Activated CD8-positive, alpha-beta memory T cell treated with anti-CD3 and anti-CD28 coated beads for 36 hours (primary cell): ENCODE data around the gene SMPD2. TPM values are rescaled to one million over a fixed set of nuclear protein-coding genes. Genes with fewer than 3 reads are reported as not detected.

Experiments used
- CTCF ChIA-PET: fragments of 350-600 bp; sonication (Branson Sonifier 250); formaldehyde crosslinking; loops from one replicate; lab custom pipeline; 2021; ENCODE audit warnings: antibody characterized with exemption; lab: Charles Lee
- POLR2A ChIA-PET: fragments of 350-600 bp; sonication (Branson Sonifier 250); formaldehyde crosslinking; loops from one replicate; lab custom pipeline; 2021; ENCODE audit warnings: antibody characterized with exemption; lab: Charles Lee
- total RNA-seq, 2 experiments: library from RNA; stranded (reverse); gene quantifications; one replicate each; pipeline ENCODE4 v1.2.3, GENCODE V29; 2021

Gene SMPD2
- total RNA-seq, 2 experiments from 2014 or later = 12.3 to 14.9 TPM

DNA sequence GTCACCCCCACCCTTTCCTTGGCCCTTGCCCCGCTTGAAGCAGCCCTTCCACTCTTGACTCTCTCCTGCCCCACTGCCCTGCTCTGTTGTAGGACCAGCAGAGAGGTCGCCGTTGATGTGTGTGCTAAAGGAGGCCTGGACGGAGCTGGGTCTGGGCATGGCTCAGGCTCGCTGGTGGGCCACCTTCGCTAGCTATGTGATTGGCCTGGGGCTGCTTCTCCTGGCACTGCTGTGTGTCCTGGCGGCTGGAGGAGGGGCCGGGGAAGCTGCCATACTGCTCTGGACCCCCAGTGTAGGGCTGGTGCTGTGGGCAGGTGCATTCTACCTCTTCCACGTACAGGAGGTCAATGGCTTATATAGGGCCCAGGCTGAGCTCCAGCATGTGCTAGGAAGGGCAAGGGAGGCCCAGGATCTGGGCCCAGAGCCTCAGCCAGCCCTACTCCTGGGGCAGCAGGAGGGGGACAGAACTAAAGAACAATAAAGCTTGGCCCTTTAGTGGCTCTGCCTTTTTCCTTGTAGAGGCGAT is 3.0 kb downstream of the SMPD2 start:
- ChIA-PET POLR2A (interaction anchor here (1.2 kb wide), 1 partner anchor 11 kb away, joined by 4 read pairs; no protein-coding TSS in a partner anchor), CTCF (interaction anchor here (1.5 kb wide), 1 partner anchor 10 kb away, joined by 6 read pairs; no protein-coding TSS in a partner anchor)

DNA sequence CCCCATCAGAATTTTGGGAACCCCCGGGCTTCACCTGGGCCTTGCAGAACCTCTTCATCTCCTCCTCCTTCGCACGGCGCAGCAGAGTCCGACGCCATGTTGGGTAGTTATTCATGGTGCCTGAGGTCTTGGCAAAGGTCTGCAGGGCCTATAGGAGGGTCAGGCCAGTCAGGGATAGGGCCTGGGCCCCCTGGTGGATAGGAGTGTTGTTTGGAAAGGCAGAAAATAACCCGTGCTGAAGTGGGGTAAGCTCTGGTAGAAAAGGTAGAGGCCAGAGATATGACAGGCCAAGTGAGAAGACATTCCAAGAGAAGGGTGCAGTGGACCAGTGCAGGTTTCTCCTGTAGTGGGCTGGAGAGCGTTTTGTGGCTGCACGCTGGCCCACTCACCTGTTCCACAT is 4.9 kb downstream of the SMPD2 start:
- ChIA-PET POLR2A (no interaction called here), CTCF (interaction anchor here (0.9 kb wide), 1 partner anchor 24 kb away, joined by 6 read pairs; no protein-coding TSS in a partner anchor)

DNA sequence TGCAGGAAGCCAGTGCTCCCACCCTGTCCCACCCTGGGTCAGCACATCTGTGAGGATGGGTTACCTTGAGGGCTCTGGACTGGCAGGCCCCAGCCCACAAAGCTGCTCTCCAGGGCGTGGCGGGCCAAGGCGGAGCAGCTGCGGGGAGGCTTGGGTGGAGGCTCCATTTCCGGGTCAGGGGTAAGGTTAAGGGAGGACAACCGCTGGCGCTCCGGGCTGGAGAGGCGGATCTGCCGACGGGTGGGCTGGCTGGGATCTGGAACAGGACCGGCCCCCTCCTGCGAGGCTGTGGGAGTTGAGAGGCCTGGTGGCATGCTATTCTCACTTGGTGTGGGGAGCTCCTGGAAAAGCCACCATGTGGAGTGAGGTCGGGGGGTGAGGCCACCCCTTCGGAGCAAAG is 5.5 kb downstream of the SMPD2 start:
- POLR2A ChIA-PET = no interaction called here
- CTCF ChIA-PET = no interaction called here

GRCh38 chr6:109446541-109446940 is 6.0 kb downstream of the SMPD2 start:
- CTCF ChIA-PET = no interaction called here
- POLR2A ChIA-PET = no interaction called here

GRCh38 chr6:109447087-109447486 is 6.6 kb downstream of the SMPD2 start:
- ChIA-PET CTCF (no interaction called here), POLR2A (interaction anchor here (0.6 kb wide), 1 partner anchor 661 kb away, joined by 3 read pairs; no protein-coding TSS in a partner anchor)

DNA sequence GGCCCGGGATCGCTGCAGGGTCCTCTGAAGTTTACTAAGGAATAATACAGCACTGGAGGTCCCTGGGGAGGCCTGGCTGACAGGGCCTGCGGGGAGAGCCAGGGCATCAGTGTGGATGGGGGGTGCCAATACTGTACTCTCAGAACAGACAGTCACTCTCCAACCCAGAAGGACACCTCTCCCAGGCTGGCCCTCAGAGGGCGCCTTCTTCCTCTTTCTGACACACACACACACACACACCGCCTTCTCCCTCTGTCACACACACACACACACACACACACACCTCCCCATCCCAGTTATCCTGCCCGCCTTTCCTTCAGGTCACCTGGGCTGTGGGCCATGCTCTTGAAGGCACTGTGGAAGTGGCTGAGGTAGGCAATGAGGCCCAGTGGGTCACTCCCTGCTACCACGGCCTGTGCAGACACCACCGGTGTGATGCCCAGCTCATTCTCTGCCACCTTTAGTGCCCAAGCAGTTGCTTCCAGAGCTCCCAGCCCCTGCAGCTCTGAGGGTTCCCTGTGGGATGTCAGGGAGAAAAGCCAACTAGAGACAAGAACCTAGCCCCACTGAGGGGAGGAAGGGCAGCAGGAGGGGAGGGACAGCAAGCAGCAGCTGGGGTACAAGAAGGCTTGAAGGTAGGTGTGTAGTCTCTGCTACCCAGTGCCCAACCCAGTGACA is 7.5 kb downstream of the SMPD2 start:
- ChIA-PET POLR2A (no interaction called here), CTCF (interaction anchor here (0.5 kb wide), 1 partner anchor 1396 kb away, joined by 3 read pairs; no protein-coding TSS in a partner anchor)

GRCh38 chr6:109448615-109449014 is 8.1 kb downstream of the SMPD2 start:
- ChIA-PET POLR2A (no interaction called here), CTCF (no interaction called here)

GRCh38 chr6:109449064-109449794 is 8.7 kb downstream of the SMPD2 start:
- POLR2A ChIA-PET = interaction anchor here (1.0 kb wide), 1 partner anchor 9 kb away, joined by 3 read pairs; the partner anchor contains the start of genes PPIL6 and SMPD2
- CTCF ChIA-PET = interaction anchor here (1.2 kb wide), 1 partner anchor 8 kb away, joined by 4 read pairs; the partner anchor contains the start of genes PPIL6 and SMPD2

DNA sequence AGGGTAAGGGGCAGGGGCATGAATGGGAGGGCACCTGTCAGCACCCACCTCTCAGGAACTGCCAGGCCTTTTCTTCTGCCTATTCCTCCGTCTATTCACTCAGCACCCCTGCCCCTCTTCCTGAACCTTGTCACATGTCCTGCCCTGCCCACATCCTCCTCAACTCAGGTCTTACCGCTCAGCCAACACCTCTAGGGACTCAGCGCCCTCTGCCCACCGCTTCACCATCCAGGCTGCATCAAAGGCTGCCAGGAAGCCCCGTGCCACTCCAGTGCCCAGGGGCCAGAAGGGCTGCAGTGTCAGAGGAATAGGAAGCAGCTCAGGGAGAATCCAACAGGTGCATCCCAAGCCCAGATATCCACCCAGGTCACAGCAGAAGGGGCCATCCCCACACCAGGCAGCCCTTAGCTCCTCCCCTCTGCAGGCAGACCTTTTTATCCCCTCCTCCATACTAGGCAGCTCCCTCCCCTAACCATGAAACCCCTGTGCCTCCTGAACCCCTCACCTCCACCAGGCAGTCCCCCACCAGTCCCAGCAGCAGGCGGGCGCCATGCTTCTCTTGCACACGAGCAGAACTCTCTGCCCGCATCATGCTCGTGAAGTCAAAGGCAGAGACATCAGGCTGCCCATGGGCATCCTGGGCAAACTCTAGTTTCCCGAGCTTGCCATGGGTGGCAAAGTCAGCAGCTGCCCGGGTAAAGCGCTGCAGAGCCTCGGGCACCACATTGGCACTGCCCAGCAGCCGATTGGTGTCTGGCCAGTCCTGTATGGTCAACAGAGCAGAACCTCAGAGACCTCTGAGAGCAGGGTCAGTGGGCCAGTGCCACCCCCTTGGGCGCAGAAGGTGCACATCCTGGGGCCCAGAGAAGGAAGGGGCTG is 9.5 kb downstream of the SMPD2 start:
- POLR2A ChIA-PET = interaction anchor here (1.0 kb wide), 1 partner anchor 10 kb away, joined by 3 read pairs; the partner anchor contains the start of genes PPIL6 and SMPD2

DNA sequence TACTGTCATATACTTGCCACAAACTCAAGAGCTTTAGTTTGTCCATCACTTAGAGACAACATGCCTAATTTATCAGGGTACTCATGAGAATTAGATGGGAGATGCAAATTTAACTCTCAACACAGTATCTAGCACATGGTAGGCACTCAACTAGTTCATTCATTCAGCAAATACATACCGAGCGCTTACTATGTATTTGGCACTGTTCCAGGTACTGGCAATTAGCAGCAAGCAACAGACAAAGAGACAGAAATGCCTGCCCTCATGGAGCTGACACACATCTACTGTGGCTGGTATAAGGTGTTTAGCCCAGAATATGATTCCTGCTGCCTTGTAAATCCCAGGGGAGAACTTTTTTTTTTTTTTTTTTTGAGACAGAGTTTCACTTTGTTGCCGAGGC is 10.3 kb downstream of the SMPD2 start:
- ChIA-PET CTCF (no interaction called here), POLR2A (no interaction called here)

More for the DNA sequence above, 9.5 kb downstream of the SMPD2 start:
- CTCF ChIA-PET = interaction anchor here (1.2 kb wide), 1 partner anchor 9 kb away, joined by 4 read pairs; the partner anchor contains the start of genes PPIL6 and SMPD2

GRCh38 chr6:109451376-109451775 is 10.9 kb downstream of the SMPD2 start:
- ChIA-PET POLR2A (no interaction called here), CTCF (no interaction called here)

DNA sequence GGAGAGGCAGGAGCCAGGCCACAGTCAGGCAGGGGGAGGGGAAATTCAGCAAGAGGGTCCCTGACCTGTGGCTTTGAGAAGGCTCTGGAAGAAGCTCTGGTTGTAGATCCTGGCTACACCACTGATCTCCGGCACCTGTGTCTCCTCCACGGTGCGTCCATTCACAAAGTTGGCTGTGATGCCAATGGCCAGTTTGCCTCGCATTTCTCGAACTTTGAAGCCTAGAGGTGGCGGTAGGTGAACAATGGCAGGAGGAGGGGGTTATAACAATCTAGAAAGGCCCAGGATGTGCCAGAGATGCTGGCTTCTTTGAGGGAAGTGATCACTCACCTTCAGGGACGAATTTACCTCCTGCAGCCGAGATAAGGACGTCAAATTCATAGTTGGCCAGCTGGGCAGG is 11.7 kb downstream of the SMPD2 start:
- ChIA-PET CTCF (interaction anchor here (1.8 kb wide), 1 partner anchor 11 kb away, joined by 6 read pairs; the partner anchor contains the start of genes PPIL6 and SMPD2), POLR2A (no interaction called here)

DNA sequence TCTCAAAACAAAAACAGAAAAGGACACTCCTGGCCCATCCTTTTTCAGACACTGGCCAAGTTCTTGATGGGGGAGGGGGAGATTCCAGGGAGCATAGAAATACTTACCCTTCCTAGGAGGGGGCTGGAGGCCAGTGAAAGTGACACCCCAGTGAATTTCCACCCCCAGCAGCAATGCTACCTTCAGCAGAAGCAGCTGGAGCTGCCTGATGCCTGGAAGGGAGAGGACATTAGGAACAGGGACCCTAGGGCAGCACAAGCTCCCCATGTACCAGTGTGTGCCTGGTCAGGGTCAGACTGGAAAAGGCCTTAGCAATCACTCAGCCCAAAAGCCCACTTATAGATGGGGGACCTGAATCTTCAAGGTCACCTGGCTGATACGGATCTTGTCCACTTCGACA is 12.6 kb downstream of the SMPD2 start:
- ChIA-PET CTCF (interaction anchor here (1.6 to 1.8 kb wide), 2 partner anchors 9 to 12 kb away, joined by 6 read pairs; partner anchors contain the start of genes PPIL6 and SMPD2), POLR2A (no interaction called here)

DNA sequence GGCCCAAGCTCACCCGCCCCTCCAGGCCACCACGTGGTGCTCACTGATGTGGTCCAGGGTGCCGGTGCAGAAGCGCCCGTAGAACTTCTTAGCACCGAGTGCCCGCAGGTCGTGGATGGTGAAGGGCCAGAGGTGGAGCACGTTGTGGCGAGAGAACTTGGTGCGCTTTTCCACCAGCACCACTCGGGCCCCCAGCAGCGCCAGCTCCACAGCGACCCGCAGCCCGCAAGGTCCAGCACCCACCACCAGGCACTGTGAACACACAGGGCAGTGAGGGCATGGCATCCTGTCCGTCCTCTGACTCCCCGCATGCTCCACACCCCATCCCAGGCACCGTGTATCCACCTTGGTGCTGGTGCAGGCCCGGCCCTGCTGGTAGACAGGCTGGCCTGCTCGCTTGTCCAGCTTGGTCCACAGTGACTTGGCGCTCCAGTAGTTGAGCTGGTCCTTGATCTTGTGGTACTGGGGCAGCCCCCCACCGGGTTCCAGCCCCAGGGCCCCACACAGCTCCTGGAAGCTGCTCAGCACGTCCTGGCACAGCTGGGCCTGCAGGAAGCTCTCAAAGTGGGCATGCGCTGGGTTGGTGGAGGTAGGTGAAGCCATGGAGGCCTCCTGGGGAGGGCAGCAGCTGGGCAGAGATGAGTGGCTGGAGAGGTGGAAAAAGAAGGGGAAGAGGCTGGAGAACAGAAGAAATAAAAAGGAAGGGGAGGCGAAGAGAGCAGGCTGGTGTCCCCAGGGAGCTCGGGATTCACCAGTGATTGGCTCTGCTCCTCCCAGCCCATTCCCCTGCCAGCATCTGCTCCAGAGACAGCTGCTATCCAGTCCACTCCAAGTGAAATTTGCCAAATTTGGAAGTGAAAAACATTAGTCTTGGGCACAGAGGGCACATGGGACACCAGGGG is 13.3 kb downstream of the SMPD2 start:
- ChIA-PET CTCF (interaction anchor here (0.7 to 4.0 kb wide), 4 partner anchors 9 to 28 kb away, joined by 3 to 23 read pairs (median 6); partner anchors contain the start of genes PPIL6, SMPD2 and ZBTB24), POLR2A (interaction anchor here (0.9 to 4.5 kb wide), 5 partner anchors 10 to 80 kb away, joined by 4 to 21 read pairs (median 5); partner anchors contain the start of genes SMPD2 and ZBTB24)

DNA sequence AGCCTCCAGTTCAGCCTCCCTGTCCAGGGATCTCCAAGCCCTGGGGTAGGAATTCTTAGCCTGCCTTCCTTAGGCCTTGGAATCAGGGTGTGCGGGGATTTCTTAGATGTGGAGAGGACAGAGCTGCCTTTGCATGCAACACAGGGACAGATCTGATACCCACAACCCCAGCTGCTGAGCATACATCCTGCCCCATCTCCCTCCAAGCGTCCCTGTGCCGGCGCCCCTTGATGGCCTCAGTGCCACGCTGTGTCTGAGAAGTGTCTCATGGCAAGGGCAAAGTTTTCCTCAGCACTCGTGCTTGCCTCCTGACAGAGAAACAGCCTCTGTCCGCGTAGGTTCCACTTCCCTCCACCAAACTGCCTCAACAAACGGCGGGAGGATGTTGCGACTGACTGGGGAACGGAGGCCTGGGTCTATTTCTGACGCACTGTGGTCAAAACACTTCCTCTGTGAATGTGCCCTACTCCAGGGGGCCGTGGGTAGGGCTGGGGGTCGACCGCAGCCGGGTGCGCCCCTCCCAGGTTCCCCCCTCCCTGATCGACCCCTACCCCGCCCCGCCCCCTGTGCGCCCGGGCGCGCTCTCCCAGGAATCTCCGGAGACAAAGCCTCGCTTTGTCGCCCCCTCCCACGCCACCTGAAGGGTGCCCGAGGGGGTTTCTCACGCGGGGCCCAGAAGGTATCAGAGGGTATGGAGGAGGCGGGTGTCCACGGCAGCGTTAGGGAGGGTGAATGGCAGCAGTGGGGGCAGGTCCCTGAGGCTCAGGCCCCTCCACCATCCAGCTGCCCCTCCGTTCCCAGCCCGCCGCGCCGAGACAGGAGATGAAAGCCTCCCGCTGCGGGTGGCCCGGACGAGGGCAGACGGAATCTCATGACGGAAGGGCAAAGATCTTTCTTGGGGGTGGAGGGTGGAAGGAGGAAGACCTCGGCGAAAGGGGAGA is 14.2 kb downstream of the SMPD2 start:
- ChIA-PET CTCF (interaction anchor here (0.5 to 4.0 kb wide), 6 partner anchors 10 to 604 kb away, joined by 3 to 23 read pairs (median 4); partner anchors contain the start of genes AK9, FIG4, PPIL6 and SMPD2), POLR2A (interaction anchor here (0.9 to 4.5 kb wide), 7 partner anchors 11 to 81 kb away, joined by 3 to 21 read pairs (median 5); partner anchors contain the start of genes CD164, PPIL6, SMPD2 and ZBTB24)
